Renal cortex interstitium (tissue), 11 donors: ENCODE results near the gene TBX2. TPM values are rescaled to one million over a fixed set of nuclear protein-coding genes. Genes with fewer than 3 reads are reported as not detected.
A peak's percentile ranks its signal among the peaks of the same experiment; 100 is the strongest.
"Not testable (repeated sequence)": the region's sequence is repeated elsewhere in the genome, so short reads cannot be mapped to it uniquely, and the experiment has no call there.

Experiments used
- DNase-seq, 11 donors: peaks; one replicate each; pipeline ENCODE4 v3.0.0-alpha.2; 2013; ENCODE audit warnings: low read depth in 9 of 11, low spot score in 4 of 11; ENCODE audit errors: extremely low read depth in 1 of 11
- polyA plus RNA-seq, 3 donors: library from polyadenylated mRNA; unstranded; fragments of 120-200 nt; gene quantifications; one replicate each; pipeline ENCODE4 v1.2.1, GENCODE V29; 2013; ENCODE audit not compliant: insufficient read length in 3 of 3

The TBX2 gene
- polyA plus RNA-seq, 3 donors = 57.3 to 112 (median 99.3) TPM

DNA sequence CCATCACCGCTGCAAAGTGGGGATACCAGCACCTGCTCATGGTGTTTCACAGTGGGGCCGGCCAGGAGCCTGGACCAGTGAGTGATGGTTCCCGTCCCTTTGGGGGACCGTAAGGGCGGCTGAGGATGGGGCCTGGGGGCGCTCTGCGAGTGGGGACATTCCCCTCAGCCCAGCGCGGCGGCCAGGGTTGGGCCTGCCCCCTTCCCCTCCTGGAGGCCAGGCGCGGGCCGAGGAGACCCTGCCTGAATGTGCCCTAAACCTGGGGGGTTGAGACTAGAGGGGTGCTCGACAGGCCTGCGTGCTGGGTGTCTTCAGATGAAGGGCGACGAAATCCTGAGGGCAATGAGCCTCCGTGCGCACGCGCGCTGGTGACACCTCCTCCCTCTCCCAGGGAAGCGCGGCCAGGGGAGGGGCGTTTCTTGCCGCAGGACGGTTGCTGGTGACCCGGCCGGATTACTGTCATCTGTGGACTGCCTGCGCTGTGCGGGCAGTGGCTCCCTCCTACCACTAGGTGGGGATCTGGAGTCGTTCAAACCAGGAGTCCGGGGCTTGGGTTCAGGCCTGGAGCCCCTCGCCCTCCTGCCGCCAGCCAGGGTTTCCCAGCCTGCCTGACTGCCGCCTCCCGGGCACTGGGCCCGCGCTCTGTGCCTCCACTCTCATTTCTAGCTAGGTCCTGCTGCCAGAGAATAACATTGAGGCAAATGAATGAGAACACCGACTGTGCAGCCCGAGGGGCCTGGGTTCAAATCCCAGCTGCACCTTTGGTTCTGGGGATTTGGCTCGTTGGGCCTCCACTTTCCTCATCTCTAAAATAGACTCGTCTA is 17.1 kb downstream of the TBX2 start:
- peak in 6 of 11 donors; percentile 83 to 89 (median 86) for DNase-seq

- no peak for DNase-seq
These were observed 18.8 kb downstream of the TBX2 start for GRCh38 chr17:61418449-61418848.

DNA sequence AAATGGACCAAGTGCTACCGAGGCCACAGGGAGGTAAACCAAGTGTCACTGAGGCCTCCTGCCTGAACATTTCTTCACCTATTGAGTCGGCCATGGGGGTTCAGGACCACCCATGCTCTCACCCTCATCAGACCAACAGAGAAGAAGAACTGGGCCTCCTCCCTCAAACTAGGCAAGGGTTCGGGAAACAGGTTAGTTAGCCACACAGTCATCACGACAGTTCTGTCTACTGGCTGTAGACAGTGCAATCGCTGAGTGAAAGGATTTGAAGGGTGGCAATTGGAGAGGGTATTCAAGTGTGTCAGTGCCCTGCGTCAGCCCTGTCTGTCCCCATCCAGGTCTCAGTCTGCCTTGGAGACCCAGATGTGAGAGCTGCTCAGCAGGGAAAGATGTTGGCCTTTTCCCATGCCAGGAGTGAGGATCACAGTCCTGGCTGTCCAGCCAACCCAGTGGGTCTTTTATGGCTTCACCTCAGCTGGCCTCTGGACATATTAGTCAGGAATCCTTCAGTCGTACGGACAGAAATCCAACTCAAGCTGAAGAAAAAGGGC is 19.9 kb downstream of the TBX2 start:
- no peak for DNase-seq

GRCh38 chr17:61420052-61420451 is 20.4 kb downstream of the TBX2 start:
- no peak for DNase-seq

DNA sequence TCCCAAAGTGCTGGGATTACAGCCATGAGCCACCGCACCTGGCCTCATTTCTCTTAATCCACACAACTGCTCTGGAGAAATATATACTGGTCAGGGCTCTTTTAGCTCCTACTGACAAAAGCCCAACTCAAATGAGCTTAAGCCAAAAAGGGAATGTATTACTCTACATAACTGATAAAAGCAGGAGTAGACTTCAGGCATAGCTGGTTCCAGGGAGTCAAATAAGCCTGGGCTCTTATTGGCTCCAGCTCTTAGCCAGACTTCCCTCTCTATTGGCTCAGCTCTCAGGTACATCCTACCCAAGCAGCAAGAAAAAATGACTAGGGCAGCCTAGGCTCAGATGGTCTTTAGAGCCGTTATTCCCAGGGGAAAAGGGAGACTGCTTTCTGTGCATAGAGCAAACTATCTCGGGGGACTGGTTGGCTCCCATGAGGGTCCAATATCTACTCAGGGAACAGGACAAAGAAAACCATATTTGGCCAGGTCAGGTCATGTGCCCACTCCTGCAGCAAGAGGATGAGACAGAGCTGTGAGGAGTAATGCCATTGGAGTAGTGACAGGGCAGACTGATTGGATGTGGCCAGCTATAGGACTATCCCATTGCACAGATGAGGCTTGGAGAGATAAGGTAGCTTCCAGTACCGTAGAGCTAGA is 21.2 kb downstream of the TBX2 start:
- DNase-seq = no peak

GRCh38 chr17:61421460-61421859 is 21.8 kb downstream of the TBX2 start:
- no peak for DNase-seq

DNA sequence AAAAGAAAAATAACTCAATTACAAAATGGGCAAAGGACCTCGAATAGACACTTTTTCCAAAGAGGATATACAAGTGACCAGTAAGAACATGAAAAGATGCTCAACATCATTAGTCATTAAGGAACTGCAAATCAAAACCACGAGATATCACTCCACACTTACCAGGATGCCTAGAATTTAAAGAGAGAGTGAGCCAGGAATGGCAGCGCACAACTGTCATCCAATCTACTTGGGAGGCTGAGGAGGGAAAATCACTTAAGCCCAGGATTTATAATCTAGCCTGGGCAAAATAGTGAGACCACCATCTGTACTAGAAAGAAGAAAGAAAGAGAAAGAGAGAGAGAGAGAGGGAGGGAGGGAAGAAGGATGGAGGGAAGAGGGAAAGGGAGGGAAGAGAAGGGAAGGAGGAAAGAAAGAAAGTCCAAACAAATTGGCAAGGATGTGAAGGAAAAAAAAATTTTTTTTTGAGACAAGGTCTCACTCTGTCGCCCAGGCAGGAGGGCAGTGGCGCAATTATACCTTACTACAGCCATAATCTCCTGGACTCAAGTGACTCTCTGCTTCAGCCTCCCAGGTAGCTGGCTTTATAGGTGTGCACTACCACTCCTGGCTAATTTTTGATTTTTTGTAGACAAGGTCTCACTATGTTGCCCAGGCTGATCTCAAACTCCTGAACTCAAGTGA is 22.6 kb downstream of the TBX2 start:
- DNase-seq = no peak

GRCh38 chr17:61422869-61423268 is 23.2 kb downstream of the TBX2 start:
- DNase-seq = no peak

GRCh38 chr17:61423967-61424649 is 24.5 kb downstream of the TBX2 start:
- no peak for DNase-seq

DNA sequence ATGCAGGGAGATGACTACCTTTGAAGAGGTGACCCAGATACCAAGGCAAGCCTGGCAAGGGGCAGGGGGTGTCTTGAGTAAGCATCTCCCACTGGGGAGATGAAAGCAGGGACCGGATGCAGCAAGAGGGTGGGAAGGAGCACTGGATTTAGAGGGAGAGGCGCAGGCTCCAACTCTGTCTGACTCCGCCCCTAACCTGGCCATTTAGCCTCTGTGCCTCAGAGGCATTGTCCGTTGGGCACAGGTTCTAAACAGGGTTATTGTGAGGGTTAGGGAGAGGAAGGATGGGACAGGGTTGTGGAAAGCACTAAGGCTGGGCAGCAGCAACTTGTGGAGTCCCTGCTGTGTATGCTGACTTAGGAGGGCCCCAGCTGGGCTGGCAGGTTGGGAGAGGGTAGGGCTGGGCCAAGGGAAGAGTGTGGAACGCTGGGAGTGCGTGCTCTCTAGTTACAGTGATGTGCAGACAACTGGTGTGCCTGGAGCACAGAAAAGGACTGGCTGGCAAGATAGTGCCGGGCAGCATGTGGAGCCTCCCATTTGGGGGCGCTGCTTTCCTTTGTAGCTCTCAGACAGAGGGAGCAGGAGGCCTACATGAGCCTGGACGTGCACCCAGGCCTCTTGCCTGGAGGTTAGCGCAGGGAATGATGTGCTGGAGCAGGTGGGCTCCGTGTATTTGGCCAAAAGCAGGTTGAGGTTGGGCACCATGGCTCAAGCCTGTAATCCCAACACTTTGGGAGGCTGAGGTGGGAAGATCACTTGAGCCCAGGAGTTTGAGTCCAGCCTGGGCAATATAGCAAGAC is 26.2 kb downstream of the TBX2 start:
- no peak for DNase-seq

- DNase-seq = no peak
These were observed 27.1 kb downstream of the TBX2 start for GRCh38 chr17:61426482-61427304.

- DNase-seq = no peak
These were observed 27.9 kb downstream of the TBX2 start for GRCh38 chr17:61427567-61427966.

- DNase-seq = no peak
These were observed 29.6 kb downstream of the TBX2 start for GRCh38 chr17:61429274-61429673.

DNA sequence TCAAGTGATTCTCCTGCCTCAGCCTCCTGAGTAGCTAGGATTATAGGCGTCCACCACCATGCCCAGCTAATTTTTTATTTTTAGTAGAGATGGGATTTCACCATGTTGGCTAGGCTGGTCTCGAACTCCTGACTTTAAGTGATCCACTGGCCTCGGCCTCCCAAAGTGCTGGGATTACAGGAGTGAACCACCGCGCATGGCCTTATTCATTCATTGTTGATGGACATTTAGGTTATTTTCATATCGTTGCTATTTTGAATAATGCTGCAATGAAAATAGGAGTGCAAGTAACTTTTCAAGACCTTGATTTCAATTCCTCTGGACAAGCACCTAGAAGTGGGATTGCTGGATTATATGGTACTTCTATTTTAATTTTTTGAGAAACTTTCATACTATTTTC is 30.2 kb downstream of the TBX2 start:
- not testable (repeated sequence) for DNase-seq

DNA sequence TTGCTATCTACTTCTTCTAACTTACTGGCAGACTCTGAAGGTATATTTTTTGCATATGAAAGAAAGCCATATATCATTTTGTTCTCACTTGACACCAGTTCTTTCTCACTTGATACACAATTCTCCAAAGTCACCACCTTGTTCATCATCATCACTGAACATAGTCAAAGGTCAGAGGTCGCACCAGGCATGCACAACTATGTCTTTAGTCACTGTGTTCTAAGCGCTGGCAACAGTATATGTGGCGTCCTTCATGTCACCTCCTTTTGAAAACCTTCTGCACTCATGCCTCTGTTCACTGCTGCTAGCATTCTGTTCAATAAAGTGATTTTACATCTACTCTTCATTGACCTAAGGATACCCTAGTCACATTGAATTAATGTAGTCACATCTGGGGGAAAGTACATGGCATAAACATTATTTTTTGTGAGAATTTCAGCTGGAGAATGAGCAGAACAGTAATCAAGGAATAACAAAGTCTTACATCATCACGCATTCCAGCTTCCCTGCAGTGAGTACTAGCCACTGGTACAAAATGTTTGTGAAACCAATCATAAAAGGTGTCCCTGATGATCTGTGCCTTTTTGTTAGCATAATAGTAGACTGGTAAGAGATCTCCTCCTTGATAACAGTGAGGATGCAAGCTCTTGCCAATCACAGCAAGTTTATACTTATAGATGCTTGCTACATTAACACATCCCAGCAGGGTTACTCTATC is 32.1 kb downstream of the TBX2 start:
- DNase-seq = no peak

GRCh38 chr17:61436273-61436672 is 36.6 kb downstream of the TBX2 start:
- DNase-seq = no peak
